IMR-90 (cell line): ENCODE measurements around the gene CHD9.

Source experiments
- CEBPB ChIP-seq: IDR thresholded peaks from 2 replicates; pipeline ENCODE4 v1.6.1; 2012; ENCODE audit warnings: low read depth, low read length, improper control_type of control experiment
- FOS ChIP-seq: fragments of 150-350 bp; IDR thresholded peaks from 2 replicates; pipeline ENCODE4 v1.6.1; 2016; ENCODE audit warnings: low read depth, low read length
- POLR2A ChIP-seq: IDR thresholded peaks from 2 replicates; pipeline ENCODE4 v1.6.1; 2012; ENCODE audit warnings: mild to moderate bottlenecking, low read depth, low read length
- RAD21 ChIP-seq: IDR thresholded peaks from 2 replicates; pipeline ENCODE4 v1.6.1; 2012; ENCODE audit warnings: low read length, improper control_type of control experiment
- RCOR1 ChIP-seq: IDR thresholded peaks from 2 replicates; pipeline ENCODE4 v1.6.1; 2012; ENCODE audit warnings: mild to moderate bottlenecking, low read length, improper control_type of control experiment; ENCODE audit not compliant: insufficient replicate concordance
- RFX5 ChIP-seq: IDR thresholded peaks from 2 replicates; pipeline ENCODE4 v1.8.0; 2012; ENCODE audit warnings: low read depth, mild to moderate bottlenecking, low read length, moderate library complexity
- SMC3 ChIP-seq: fragments of 150-350 bp; IDR thresholded peaks from 2 replicates; pipeline ENCODE4 v1.6.1; 2016; ENCODE audit warnings: low read depth, mild to moderate bottlenecking, antibody characterized with exemption, low read length, moderate library complexity
- TF ChIP-seq, protein P1 (sequence below): conservative IDR thresholded peaks from 2 replicates; pipeline ENCODE4 v1.5.1; 2012; ENCODE audit warnings: mild to moderate bottlenecking, low read depth, low read length, improper control_type of control experiment

GRCh38 chr16:53198933-53199332 is 144.1 kb downstream of the CHD9 start:
- TF ChIP-seq, protein P1, sequence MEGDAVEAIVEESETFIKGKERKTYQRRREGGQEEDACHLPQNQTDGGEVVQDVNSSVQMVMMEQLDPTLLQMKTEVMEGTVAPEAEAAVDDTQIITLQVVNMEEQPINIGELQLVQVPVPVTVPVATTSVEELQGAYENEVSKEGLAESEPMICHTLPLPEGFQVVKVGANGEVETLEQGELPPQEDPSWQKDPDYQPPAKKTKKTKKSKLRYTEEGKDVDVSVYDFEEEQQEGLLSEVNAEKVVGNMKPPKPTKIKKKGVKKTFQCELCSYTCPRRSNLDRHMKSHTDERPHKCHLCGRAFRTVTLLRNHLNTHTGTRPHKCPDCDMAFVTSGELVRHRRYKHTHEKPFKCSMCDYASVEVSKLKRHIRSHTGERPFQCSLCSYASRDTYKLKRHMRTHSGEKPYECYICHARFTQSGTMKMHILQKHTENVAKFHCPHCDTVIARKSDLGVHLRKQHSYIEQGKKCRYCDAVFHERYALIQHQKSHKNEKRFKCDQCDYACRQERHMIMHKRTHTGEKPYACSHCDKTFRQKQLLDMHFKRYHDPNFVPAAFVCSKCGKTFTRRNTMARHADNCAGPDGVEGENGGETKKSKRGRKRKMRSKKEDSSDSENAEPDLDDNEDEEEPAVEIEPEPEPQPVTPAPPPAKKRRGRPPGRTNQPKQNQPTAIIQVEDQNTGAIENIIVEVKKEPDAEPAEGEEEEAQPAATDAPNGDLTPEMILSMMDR, result no peak
- TF ChIP-seq FOS (no peak), RFX5 (no peak), POLR2A (no peak), RCOR1 (no peak), RAD21 (no peak), CEBPB (no peak), SMC3 (no peak)
